H7 (cell line): ENCODE measurements around the gene LRRC4C. TPM values are rescaled to one million over a fixed set of nuclear protein-coding genes. Genes with fewer than 3 reads are reported as not detected.
"Not testable (repeated sequence)": the region's sequence is repeated elsewhere in the genome, so short reads cannot be mapped to it uniquely, and the experiment has no call there.

Experiments used
- DNase-seq: peaks from one replicate; pipeline ENCODE4 v3.0.0; 2012
- H3K27me3 ChIP-seq: 2 replicates; pipeline ENCODE4 v1.6.0; 2011; ENCODE audit warnings: mild to moderate bottlenecking, low read length; ENCODE audit not compliant: control insufficient read depth, insufficient read depth
- H3K36me3 ChIP-seq: replicated peaks from 2 replicates; pipeline ENCODE4 v1.5.1; 2011; ENCODE audit warnings: low read length; ENCODE audit not compliant: control insufficient read depth, insufficient read depth
- H3K4me3 ChIP-seq: 2 replicates; pipeline ENCODE4 v1.5.1; 2011; ENCODE audit warnings: low read depth, mild to moderate bottlenecking, control low read depth, low read length, moderate library complexity; ENCODE audit not compliant: insufficient read depth
- total RNA-seq: library from RNA; depleted of rRNA; stranded (reverse); fragments of >200 nt; shearing (Covaris generic); gene quantifications from 2 replicates; pipeline ENCODE4 v1.2.3, GENCODE V29; 2014

Gene LRRC4C
- total RNA-seq, 1 experiment from 2014 or later: 0.66 TPM

DNA sequence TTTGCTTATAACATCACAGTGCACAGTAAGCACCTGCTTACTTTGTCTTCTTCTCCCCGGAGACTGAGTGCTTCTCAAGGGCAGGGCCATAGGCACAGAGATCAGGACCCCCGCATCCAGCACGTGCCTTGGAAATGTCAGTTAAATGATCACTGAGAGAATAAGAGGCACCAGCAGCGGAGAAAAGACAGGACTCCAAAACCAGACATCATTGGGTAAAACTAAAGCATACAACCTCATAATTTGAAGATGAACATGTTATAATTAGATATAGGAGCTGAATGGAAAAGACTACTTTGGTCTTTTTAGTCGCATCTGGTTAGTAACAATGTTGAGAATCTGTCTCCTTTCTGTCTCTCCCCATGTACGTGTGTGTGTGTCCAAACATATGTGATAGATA is 1279.9 kb downstream of the LRRC4C start:
- H3K4me3 ChIP-seq: no peak overlapping the region
- no peak for DNase-seq
- H3K27me3 ChIP-seq: no peaks in the 10 kb centered on the region; the same call in 1 of the 2 replicates
- H3K36me3 ChIP-seq: no peaks in the 10 kb centered on the region

DNA sequence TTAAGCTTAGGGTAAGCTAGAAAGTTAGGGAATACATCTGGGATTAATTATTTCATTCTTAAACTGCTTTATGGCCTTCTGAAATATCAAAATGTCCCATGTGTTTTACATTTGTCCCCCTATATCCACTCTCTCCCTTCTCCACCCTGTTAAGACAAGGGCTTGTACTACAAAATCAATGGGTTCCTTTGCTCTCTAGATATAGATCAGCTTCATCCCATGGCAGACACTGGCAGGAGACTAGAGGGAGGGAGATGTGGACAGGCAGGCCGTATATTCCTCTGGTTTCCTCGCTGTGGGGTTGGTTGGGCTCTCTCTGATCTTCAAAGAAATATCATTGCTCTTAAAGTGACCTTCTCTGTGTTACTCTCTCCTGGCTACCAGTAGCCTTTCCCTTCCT is 1281.0 kb downstream of the LRRC4C start:
- H3K36me3 ChIP-seq: no peaks in the 10 kb centered on the region
- no peaks in the 10 kb centered on the region; the same call in 1 of the 2 replicates for H3K27me3 ChIP-seq
- H3K4me3 ChIP-seq: no peak overlapping the region
- DNase-seq: no peak

DNA sequence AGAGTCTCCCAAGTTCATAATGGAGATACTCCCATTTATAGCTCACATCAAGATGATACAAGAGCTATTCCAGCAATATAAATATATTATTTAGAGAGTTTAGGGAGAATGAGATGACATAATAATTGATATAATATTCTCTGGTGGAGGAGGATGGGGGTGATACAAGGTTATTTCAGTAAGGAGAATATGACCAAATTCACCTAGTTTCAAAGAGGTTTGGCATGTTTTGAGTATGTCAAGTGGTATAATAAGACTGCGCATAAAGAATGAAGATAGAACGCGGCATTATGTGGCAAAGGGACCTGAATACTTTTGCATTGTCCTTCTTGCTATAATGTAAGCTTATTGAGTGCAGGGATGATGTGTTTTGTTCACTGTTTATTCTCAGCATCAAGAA is 1283.5 kb downstream of the LRRC4C start:
- Histone ChIP-seq H3K4me3 (no peak overlapping the region), H3K27me3 (no peaks in the 10 kb centered on the region; the same call in 1 of the 2 replicates), H3K36me3 (no peaks in the 10 kb centered on the region)
- no peak for DNase-seq

DNA sequence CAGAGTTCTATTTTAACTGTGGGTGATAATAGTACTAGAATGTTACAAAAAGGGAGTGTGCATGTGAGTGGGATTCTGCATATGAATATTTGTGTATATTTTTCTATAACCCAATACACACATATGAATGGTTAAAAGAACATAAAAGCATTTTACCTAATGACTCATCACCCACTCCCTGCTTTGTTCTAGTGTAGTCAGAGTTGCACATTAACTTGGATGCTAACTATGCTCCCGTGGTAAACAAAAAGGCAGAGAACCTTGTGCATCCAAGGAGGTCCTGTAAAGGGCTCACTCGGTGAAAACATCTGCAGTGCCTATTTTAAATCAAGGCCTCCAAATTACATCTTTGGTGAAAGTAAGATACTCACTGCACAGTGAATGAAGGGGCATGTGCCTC is 1289.4 kb downstream of the LRRC4C start:
- H3K4me3 ChIP-seq: no peak overlapping the region
- H3K36me3 ChIP-seq: no peaks in the 10 kb centered on the region
- no peak for DNase-seq
- no peaks in the 10 kb centered on the region for H3K27me3 ChIP-seq

DNA sequence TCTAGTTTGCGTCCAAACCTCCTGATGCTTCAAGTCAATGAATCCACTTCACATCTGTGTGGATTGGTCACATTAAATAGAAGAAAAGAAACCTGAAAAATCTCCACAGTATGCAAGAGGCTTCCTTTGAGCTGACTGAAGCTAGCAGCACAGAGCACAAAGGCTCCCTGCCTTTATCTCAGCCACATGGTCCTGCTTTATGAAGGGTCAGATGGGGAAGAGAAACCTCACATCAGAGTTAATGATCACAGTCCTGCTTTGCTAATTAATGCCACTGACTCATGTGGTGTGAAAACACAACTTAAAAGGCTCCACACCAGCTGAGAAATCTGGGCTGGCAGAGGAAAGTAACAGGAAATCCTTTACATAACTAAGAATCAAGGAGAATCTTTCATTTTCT is 1291.0 kb downstream of the LRRC4C start:
- Histone ChIP-seq H3K36me3 (no peaks in the 10 kb centered on the region), H3K4me3 (no peak overlapping the region), H3K27me3 (no peaks in the 10 kb centered on the region)
- no peak for DNase-seq

DNA sequence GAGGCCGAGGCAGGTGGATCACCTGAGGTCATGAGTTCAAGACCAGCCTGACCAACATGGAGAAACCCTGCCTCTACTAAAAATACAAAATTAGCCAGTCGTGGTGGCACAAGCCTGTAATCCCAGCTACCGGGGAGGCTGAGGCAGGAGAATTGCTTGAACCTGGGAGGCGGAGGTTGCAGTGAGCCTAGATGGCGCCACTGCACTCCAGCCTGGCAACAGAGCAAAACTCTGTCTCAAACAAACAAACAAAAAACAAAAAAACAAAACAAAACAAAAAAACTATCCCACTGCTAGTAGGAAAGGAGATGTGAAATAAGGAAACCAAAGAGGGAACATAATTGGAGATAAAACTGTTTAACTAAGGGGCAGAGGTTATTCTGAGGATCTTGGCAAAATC is 1291.6 kb downstream of the LRRC4C start:
- H3K4me3 ChIP-seq, H3K27me3 ChIP-seq, DNase-seq, H3K36me3 ChIP-seq: not testable (repeated sequence)

DNA sequence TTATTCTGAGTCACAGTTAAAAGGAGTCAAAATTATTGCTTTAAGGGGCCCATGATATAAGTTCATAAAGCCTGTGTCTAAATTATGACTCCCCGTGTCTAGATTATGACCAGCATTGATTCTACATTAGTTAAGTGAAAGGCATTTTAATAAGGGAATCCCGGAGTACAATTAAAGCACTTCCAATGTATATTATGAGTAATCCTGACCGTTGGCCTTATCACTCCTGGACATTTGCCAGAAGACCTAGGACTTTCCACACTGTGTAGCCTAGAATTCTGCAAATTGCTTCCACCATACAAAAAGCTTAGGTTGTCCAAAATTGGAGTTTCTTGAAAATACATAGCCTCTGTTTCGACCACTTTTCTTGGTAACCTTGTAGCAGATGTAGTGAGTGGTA is 1292.6 kb downstream of the LRRC4C start:
- Histone ChIP-seq H3K27me3 (no peaks in the 10 kb centered on the region), H3K4me3 (no peak overlapping the region), H3K36me3 (no peaks in the 10 kb centered on the region)
- no peak for DNase-seq

DNA sequence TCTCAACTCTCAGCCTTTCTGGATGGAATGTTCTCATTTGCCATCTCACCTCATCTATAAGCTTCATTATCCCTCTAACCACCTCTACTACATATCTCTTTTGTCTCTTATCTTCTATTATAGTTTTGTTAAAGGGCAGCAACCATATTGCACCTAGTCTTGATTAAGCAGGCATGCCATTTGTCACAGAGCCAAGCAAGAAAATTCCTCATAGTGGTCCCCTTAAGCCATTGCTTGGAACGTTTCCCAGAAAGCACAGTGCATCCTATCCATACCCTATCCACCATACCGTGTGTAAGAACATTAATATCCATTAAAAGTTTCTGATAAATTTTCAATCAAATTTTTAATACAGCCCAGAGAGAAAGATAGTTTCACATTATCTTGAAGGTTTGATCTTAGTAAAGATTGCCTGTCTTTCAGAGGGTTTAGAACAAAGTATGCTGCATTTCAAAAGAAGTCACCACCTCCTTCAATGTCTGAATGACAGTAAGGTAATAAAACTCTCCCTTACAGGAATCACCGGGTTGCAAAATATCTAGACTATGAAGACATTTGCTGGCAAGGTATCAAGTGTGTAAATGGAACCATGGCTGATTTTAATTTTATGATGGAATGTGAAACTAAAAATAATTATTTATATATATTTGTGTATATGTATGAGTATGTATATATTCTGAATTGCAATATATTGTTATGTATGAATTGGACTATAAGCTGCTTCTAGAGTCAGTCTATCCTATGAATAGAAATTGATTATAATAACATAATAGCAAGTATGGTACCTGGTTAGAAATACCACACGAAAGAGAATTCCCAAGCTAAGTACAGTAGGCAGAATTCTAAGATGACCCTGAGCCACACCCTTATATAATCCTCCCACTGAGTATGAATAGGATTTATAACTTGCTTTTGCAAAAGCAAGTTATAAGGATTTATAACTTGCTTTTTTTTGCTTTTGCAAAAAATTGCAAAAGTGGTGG is 1296.3 kb downstream of the LRRC4C start:
- Histone ChIP-seq H3K27me3 (no peaks in the 10 kb centered on the region), H3K4me3 (no peak overlapping the region), H3K36me3 (no peaks in the 10 kb centered on the region)
- DNase-seq: no peak

DNA sequence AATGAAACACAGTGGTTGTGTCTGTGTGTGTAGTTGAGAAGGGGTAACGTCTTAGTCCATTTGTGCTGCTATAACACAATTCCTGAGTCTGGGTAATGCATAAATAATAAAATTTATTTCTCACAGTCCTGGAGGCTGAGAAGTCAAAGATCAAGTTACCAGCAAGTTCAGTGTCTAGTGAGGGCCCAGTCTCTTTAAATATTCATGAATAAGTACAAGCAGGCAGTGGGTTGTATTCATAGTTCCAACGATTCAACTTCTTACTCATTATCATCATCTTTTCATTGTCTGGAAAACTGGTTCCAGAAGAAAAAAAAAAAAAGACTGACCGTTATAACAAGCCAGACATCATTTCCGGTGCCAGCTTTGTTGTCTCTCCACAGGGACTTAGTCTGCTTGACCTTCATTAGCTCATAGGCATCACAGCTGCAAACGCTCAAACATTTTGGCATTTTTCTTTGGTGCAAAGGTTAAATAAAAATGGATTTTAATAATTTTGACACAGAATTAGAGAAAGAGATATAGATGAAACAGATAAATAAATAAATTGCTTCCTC is 1297.5 kb downstream of the LRRC4C start:
- Histone ChIP-seq H3K27me3 (no peaks in the 10 kb centered on the region), H3K36me3 (no peaks in the 10 kb centered on the region), H3K4me3 (no peak overlapping the region)
- DNase-seq: no peak

DNA sequence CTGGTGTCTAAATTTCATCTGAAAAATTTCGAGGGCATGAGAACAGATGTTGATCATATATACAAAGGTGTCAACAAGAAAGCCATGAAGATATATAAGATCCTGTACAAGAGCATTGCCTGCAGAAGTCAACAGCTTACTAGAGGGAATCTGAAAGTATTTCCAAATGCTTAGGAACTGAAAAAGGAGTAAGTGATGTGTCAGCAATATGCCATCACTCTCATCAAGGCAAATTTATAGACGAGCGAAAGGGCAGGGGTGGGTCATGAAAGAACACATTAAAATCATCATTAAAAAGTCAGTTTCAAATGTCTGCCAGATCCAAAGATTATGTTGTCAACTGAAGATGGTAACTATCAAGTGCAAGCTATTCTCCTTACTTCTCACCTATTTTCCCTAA is 1299.0 kb downstream of the LRRC4C start:
- Histone ChIP-seq H3K36me3 (no peaks in the 10 kb centered on the region), H3K27me3 (no peaks in the 10 kb centered on the region), H3K4me3 (no peak overlapping the region)
- no peak for DNase-seq

DNA sequence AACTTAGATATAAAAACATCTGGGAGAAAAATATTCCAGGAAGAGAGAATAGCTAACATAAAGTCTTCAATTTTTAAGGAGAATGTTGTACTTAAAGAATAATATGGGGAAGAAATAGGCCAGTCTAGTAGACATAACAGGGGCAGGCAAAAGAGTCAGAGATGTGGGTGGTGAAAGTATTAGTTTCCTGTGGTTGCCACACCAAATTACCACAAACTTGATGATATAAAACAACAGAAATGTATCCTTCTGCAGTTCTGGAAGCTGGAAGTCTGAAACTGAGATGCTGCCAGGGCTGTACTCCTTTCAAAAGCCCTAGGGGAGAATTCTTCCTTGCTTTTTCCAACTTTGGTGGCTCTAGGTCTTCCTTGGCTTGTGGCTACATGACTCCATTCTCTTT is 1309.7 kb downstream of the LRRC4C start:
- no peak overlapping the region for H3K4me3 ChIP-seq
- DNase-seq: no peak
- H3K27me3 ChIP-seq: no peaks in the 10 kb centered on the region; the same call in 1 of the 2 replicates
- no peaks in the 10 kb centered on the region for H3K36me3 ChIP-seq

DNA sequence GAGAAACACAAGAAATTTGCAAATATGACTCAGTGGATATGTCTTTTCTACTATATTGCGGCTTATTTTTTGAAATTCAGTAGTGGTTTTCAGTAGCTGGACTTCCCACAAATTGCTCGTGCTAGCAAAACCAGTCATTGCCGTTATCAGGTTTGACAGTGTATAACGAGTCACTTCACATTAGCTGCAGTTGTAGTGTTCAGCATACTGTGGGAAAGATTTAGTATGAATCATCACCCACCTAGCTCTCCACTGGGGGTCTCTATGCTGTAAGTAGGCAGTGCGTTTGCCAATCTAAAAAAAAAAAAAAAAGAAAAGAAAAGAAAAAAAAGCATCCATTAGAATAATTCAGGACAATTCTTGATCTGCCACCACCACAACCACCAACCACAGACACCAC is 1318.9 kb downstream of the LRRC4C start:
- no peak for DNase-seq
- H3K4me3 ChIP-seq: no peak overlapping the region
- H3K27me3 ChIP-seq: no peaks in the 10 kb centered on the region
- H3K36me3 ChIP-seq: no peaks in the 10 kb centered on the region

DNA sequence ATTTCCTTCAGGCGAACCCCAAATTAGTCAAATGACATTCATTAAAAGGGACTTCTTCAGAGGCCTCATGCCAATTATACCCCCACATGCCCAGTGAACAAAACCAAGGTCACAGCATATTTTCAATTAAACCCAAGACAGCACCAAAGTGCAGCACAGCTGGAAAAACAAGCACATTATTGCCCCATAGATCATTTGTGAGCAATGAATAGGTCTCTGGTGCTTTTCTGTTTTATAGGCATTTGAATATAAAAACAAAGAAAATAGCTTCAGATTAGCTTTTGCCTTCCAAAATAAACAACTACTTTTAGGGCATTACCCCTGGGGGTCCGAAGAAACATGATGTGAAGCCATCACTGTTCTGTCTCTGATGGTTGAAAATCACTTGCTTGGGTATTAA is 1319.9 kb downstream of the LRRC4C start:
- Histone ChIP-seq H3K36me3 (no peaks in the 10 kb centered on the region), H3K27me3 (no peaks in the 10 kb centered on the region), H3K4me3 (no peak overlapping the region)
- no peak for DNase-seq

DNA sequence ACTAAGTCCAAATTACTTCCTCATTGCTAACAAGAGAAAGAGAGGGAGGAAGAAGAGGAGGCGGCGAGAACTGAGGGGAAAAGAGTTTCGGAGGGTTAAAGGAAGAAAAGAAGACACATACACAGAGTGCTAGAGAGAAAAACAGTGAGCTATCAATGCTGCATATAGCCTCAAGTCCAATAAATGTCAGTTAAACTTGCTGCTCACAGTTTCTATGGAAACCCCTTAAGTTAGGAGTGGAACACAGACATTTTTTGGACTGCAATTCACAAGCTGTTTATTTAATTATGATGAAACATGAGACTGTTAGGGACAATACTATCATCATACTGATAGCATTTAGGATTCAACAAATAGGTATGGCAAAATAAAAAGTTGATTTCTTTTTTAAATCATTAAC is 1320.4 kb downstream of the LRRC4C start:
- no peak for DNase-seq

DNA sequence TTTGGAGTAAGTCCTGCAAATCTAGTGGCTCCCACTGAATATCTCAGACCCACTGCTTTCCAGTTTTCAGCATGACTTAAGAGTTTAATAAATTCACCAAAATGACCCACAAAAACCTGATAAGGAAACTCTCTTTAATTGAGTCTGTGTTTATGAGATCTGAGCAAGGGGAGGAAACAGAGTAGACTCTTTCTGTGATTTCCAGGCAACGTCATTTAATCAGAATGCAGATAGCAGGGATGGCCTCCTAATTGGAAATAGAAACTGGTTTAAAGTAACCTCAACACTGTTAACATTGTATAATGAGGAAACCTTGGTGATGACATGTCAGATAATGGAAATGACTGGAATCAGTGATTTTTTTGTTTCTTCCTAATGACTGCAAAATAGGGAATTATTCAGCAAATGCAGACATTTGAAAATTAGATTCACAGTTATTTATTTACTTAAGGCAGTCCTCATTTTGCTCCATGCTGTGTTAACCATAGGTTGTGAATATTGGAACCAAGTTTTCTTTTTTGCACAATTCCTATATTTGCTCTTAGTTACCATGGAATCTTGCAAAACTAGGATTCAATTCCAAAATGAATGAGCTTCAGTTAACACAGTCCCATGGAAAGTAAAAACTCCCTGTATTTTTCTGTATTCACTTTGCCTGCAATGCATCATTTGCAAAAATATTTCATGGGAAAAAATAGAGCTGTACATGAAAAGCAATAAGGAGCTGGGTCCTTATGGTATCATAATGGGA is 1324.5 kb downstream of the LRRC4C start:
- H3K4me3 ChIP-seq: no peak overlapping the region
- no peaks in the 10 kb centered on the region for H3K27me3 ChIP-seq
- no peaks in the 10 kb centered on the region for H3K36me3 ChIP-seq
- no peak for DNase-seq

More for the DNA sequence above, 1320.4 kb downstream of the LRRC4C start:
- Histone ChIP-seq H3K36me3 (no peaks in the 10 kb centered on the region), H3K27me3 (no peaks in the 10 kb centered on the region), H3K4me3 (no peak overlapping the region)
